ENCODE data around the gene PDSS2.

Gene PDSS2

GRCh38 chr6:107231243-107231642, 228.1 kb downstream of the PDSS2 start:
- TF ChIP-seq CTCF (IDR thresholded peaks at IDR 0.05; ENCODE audit: control extremely low read depth, extremely low read depth, low read depth, missing control alignments), result no peak
- no peak for DNase-seq (ENCODE audit: extremely low spot score)
- CTCF ChIA-PET, result no interaction called here

GRCh38 chr6:107230448-107230847, 228.9 kb downstream of the PDSS2 start:
- ChIA-PET POLR2A (no interaction called here), CTCF (no interaction called here)

More at GRCh38 chr6:107231243-107231642, 228.1 kb downstream of the PDSS2 start:
- POLR2A ChIA-PET, result no interaction called here

GRCh38 chr6:107230024-107230423, 229.3 kb downstream of the PDSS2 start:
- no peak for TF ChIP-seq CTCF (IDR thresholded peaks at IDR 0.05; ENCODE audit: control extremely low read depth, extremely low read depth, low read depth, missing control alignments)
- DNase-seq (ENCODE audit: extremely low spot score), result no peak
- ChIA-PET CTCF (no interaction called here), POLR2A (interaction anchor here (0.6 kb wide), 1 partner anchor 38 kb away, joined by 3 read pairs; no protein-coding TSS in a partner anchor)

More at GRCh38 chr6:107230448-107230847, 228.9 kb downstream of the PDSS2 start:
- no peak for TF ChIP-seq CTCF (IDR thresholded peaks at IDR 0.05; ENCODE audit: control extremely low read depth, extremely low read depth, low read depth, missing control alignments)
- DNase-seq (ENCODE audit: extremely low spot score), result no peak

GRCh38 chr6:107228754-107229153, 230.6 kb downstream of the PDSS2 start:
- DNase-seq (ENCODE audit: extremely low spot score), result no peak
- CTCF ChIA-PET, result interaction anchor here (1.4 kb wide), 1 partner anchor 89 kb away, joined by 3 read pairs; no protein-coding TSS in a partner anchor
- POLR2A ChIA-PET, result no interaction called here

GRCh38 chr6:107221519-107221918, 237.8 kb downstream of the PDSS2 start:
- ChIA-PET CTCF (no interaction called here), POLR2A (no interaction called here)
- no peak for TF ChIP-seq CTCF (IDR thresholded peaks at IDR 0.05; ENCODE audit: control extremely low read depth, extremely low read depth, low read depth, missing control alignments)
- no peak for DNase-seq (ENCODE audit: extremely low spot score)

More at GRCh38 chr6:107228754-107229153, 230.6 kb downstream of the PDSS2 start:
- TF ChIP-seq CTCF (IDR thresholded peaks at IDR 0.05; ENCODE audit: control extremely low read depth, extremely low read depth, low read depth, missing control alignments), result no peak

- TF ChIP-seq CTCF (IDR thresholded peaks at IDR 0.05; ENCODE audit: control extremely low read depth, extremely low read depth, low read depth, missing control alignments), result no peak
- DNase-seq (ENCODE audit: extremely low spot score), result no peak
- ChIA-PET CTCF (no interaction called here), POLR2A (no interaction called here)
Observed at GRCh38 chr6:107219851-107220250, 239.5 kb downstream of the PDSS2 start.

- ChIA-PET CTCF (no interaction called here), POLR2A (no interaction called here)
- DNase-seq (ENCODE audit: extremely low spot score), result no peak
- TF ChIP-seq CTCF (IDR thresholded peaks at IDR 0.05; ENCODE audit: control extremely low read depth, extremely low read depth, low read depth, missing control alignments), result no peak
Observed at GRCh38 chr6:107218142-107218541, 241.2 kb downstream of the PDSS2 start.

Measured in GM10248 (cell line).